22Rv1 (cell line): ENCODE results near the gene EXOC1.
"Not testable (repeated sequence)": the region's sequence is repeated elsewhere in the genome, so short reads cannot be mapped to it uniquely, and the experiment has no call there.

Source experiments
- H3K27ac ChIP-seq: fragments of 450-650 bp; 2 replicates; pipeline ENCODE4 v1.5.1; 2017
- ZFX ChIP-seq: fragments of 450-650 bp; IDR thresholded peaks from 2 replicates; pipeline ENCODE4 v1.6.1; 2017; ENCODE audit warnings: antibody characterized with exemption, borderline replicate concordance
- TF ChIP-seq, protein P1 (sequence below): fragments of 450-650 bp; IDR thresholded peaks from 2 replicates; pipeline ENCODE4 v1.5.1; 2017; ENCODE audit warnings: mild to moderate bottlenecking

The EXOC1 gene

GRCh38 chr4:55925241-55925640, 71.8 kb downstream of the EXOC1 start:
- TF ChIP-seq ZFX = no peak
- TF ChIP-seq, protein P1, sequence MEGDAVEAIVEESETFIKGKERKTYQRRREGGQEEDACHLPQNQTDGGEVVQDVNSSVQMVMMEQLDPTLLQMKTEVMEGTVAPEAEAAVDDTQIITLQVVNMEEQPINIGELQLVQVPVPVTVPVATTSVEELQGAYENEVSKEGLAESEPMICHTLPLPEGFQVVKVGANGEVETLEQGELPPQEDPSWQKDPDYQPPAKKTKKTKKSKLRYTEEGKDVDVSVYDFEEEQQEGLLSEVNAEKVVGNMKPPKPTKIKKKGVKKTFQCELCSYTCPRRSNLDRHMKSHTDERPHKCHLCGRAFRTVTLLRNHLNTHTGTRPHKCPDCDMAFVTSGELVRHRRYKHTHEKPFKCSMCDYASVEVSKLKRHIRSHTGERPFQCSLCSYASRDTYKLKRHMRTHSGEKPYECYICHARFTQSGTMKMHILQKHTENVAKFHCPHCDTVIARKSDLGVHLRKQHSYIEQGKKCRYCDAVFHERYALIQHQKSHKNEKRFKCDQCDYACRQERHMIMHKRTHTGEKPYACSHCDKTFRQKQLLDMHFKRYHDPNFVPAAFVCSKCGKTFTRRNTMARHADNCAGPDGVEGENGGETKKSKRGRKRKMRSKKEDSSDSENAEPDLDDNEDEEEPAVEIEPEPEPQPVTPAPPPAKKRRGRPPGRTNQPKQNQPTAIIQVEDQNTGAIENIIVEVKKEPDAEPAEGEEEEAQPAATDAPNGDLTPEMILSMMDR = no peak

DNA sequence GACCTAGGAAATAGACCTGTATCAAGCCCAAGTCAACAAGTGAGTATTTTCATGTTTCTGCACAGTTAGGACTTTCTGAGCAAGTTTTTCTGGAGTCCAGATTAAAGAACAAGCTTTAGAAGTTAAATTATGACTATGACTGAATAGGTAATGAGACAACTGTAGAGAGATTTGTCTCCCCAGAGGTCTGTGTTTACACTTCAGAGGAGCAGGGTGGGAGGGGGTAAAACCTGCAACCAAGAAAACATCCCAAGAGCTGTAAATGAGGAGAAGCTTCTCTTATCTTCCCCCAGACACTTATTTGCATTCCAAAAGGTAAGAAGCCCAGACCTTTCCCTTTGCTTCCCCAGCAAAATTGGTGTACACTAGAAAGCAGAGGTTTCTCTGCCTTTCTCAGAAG, 73.2 kb downstream of the EXOC1 start:
- TF ChIP-seq ZFX = no peak
- no peak overlapping the region for H3K27ac ChIP-seq

More at GRCh38 chr4:55925241-55925640, 71.8 kb downstream of the EXOC1 start:
- H3K27ac ChIP-seq = no peak overlapping the region

- no peak for TF ChIP-seq ZFX
- TF ChIP-seq, protein P1 = no peak
- no peak overlapping the region for H3K27ac ChIP-seq
Observed at GRCh38 chr4:55927803-55928437, 74.5 kb downstream of the EXOC1 start.

- no peak overlapping the region for H3K27ac ChIP-seq
- TF ChIP-seq, protein P1 = no peak
- no peak for TF ChIP-seq ZFX
Observed at GRCh38 chr4:55928846-55929245, 75.4 kb downstream of the EXOC1 start.

DNA sequence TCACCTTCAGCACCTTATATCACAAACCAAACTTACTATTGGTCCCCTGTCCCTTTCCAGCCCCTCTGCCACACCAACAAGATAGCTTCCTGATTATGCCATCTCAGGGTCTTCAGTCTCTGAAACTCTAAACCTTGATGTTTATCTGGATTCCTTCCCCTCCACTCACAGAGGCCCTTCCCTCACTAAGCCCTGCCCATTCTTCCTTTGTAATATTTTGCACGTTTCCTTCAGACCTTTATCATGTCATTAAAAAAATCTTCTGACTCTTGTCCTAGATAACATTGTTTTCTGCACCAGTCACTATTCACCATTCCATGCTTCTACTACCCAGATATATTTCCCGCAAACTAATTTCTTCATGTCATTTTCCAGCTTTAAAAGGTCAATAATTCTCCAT, 77.6 kb downstream of the EXOC1 start:
- TF ChIP-seq, protein P1 = no peak
- no peak for TF ChIP-seq ZFX
- H3K27ac ChIP-seq = no peak overlapping the region

DNA sequence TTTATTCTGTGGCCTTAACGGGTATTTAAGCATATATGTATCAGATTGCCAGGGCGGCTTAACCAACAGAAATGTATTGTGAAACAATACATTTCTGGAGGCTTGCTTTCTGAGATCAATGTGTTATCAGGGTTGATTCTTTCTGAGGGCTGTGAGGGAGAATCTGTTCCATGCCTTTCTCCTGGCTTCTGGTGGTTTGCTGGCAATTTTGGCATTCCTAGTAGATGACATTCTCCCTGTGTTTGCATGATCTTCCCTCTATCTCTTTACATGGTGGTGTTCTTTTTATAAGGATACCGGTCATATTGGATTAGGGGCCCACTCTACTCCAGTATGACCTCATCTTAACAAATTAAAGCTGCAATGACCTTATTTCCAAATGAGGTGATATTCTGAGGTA, 78.4 kb downstream of the EXOC1 start:
- TF ChIP-seq, protein P1 = no peak
- no peak for TF ChIP-seq ZFX
- H3K27ac ChIP-seq = no peak overlapping the region

- H3K27ac ChIP-seq = no peak overlapping the region
- TF ChIP-seq ZFX = no peak
- TF ChIP-seq, protein P1 = no peak
Observed at GRCh38 chr4:55932511-55932910, 79.1 kb downstream of the EXOC1 start.

DNA sequence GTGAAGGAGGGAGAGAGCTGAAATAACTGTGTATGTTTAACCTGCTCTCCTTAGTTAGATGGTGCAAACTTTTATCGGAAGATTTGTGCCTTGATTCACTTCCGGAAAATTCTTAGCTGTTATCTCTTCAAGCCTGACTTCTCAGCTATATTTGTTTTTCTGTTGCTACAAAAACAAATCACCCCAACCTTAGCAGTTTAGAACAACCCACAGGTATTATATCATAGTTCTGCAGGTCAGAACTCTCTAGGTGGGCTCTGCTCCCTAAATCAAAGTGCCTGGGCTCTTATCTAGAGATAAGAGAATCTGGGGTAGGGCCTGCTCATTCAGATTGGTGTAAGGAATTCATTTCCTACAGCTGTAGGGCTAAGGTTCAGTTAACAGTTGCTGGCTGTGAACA, 80.2 kb downstream of the EXOC1 start:
- H3K27ac ChIP-seq = no peak overlapping the region
- no peak for TF ChIP-seq ZFX
- TF ChIP-seq, protein P1 = no peak

- not testable (repeated sequence) for H3K27ac ChIP-seq
Observed at GRCh38 chr4:55935907-55936306, 82.5 kb downstream of the EXOC1 start.
